Stimulated activated CD8-positive, alpha-beta memory T cell treated with anti-CD3 and anti-CD28 coated beads, Interleukin-15, amount 100 ng/mL, for 4 hours (primary cell): ENCODE results near the gene SMYD2.

Experiments used
- DNase-seq, 2 donors: peaks; one replicate each; pipeline ENCODE4 v3.0.0-alpha.2; 2020; ENCODE audit warnings: low read depth in 2 of 2

The SMYD2 gene

DNA sequence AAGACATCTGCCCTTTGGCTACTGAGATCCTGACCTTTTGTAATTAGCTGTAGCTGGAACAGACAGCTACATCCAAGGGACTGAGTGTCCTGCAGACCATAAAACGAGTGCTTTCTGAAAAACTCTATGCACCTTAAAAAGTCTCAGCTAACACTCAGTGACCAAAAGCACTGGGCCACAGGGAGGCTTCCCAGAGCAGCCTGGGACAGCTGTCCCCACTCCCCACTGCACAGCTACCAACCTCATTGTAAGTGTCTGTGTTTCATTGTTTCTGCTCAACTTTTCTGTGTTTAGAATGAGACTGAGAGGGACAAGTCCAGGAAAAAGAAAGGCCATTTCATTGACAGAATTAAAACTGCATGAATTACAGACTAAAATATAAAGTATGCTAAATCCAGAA lies 80.7 kb downstream of the SMYD2 start:
- DNase-seq: no peak

DNA sequence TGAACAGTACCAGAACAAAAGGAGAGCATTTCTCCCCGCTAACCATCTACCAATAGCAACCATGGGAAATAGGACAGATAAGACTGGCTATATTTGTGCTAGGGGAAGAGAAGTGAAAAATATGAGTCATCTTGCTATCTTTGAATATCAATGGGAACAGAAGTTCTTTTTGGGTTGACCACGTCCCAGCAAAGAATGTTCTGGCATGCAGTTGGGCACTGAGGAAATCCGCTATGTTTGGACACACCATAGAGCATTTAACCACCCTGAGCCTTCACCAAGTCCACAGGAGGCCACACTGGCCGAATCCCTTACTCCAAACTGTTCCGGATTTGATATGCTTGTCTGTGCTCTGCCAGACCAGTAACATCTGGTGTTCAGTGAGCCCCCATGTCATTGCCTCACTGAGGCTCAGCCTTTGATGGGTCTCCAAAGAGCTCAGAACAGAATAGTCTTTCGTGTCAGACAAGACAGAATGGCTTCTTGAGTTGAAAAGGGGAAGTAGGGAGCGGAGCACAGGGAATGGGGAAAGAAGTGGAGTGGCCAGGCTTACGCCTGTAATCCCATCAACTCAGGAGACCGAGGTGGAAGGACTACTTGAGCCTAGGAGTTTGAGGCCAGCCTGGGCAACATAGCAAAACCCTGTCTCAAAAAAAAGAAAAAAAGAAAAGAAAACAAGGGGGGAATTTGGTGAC lies 81.4 kb downstream of the SMYD2 start:
- no peak for DNase-seq

DNA sequence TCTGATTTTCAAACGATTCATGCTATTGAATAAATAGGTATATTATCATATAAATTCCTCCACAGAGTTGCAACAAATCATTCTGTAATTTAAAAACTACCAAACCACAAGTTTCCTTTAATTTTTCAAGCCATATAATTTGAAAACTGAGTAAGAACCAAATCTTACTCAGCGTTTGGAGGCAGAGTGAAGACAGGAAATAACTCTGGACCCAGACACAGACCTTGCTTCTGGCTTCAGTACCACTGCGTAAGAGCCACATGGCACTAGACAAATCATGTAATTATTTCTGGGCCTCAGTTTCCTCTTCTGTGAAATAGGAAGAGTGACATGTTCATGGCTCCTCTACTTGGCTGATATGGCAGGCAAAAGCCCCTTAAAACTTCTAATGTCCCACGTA lies 82.4 kb downstream of the SMYD2 start:
- no peak for DNase-seq

DNA sequence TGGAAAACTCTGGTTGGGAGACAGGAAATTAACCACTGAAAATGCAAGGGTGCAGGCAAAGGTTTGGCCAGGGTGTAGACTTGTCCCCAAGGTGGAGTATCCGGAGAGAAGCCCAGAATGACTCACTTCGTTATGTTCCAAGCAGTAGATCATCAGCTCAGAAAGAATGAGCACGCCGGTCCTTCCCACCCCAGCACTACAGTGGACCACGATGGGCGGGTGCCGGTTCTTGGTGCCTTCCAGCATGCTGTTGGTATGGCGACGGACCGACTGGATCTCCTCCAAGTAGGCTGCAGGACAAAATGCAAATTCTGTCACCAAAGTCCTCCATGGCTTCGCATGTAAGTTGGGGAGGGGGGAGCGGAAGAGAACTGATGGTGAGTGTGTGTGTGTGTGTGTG lies 83.4 kb downstream of the SMYD2 start:
- no peak for DNase-seq

DNA sequence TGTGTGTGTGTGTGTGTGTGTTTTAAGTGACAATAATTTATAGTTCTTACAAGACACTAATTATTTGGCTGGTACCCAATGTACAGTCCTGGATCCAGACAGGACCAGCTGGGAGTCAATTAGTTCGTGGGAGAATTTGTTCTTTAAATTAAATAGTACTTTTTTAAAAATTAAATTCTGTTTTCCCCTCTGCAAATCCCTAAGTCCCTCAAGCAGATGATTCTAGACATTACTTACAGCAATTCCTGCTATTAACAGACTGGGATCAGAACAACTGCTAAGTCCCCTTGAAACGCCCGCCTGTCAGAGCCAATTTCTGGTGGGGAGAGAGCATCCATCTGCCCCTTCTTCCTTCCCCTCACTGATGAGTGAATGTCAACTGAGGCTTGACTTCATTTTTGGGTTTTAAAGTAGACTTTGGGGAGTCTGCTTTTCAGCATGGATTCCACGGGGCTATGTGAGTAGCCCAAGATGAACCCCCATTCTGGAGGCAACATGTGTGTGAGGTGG lies 83.9 kb downstream of the SMYD2 start:
- no peak for DNase-seq

DNA sequence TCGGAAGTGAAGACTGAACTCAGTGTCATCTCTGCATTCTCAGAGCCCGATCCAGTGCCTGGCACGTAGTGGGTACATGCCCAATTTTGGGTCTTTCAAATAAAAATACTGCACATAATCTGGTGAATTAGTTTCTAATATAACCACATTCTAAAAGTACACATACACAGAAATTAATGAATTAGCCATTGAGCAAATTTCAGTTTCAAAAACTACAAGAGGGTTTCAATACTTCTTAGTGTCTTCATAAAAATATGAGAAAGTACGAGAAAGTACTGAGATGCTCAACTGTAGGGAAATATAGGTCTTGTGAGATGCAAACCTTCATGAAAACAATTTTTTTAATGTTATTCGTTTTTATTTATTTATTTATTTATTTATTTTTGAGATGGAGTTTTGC lies 86.9 kb downstream of the SMYD2 start:
- DNase-seq: no peak

DNA sequence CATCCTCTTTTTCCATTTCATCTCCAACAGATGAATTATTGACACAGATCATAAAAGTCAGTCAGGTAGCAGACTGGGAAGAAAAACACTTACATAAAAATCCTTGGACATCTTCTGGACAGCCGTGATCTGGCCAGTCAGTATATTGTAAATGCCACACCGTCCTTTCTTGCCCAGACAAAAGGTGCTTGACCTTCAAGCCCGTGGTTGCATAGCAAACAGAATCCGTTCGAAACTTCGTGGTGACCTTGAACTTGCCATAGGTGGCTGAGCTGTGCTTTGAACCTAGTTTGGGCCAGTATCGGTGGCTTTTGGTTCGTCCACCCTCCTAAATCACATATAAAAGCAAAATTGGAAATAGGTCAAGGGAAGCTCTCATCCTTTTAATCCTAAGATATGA lies 88.4 kb downstream of the SMYD2 start:
- no peak for DNase-seq

DNA sequence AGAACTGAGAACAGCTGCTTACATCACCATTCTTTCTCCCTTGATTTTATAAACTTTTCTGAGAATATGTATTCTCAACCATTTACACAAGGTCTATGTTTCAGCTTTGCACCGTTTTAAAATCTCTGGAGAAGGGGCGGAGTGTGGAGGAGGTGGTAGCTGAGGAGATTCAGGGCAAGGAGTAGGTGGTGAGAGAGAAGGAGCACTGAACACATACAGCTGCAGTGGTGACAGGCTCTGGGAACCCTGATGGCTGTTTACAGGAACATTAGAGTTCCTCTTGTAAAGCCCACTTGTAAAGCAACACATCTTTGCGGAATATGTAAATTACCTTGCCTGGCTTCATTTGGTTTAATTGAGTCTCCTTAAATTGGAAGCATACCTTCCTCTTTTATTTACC lies 89.7 kb downstream of the SMYD2 start:
- no peak for DNase-seq

DNA sequence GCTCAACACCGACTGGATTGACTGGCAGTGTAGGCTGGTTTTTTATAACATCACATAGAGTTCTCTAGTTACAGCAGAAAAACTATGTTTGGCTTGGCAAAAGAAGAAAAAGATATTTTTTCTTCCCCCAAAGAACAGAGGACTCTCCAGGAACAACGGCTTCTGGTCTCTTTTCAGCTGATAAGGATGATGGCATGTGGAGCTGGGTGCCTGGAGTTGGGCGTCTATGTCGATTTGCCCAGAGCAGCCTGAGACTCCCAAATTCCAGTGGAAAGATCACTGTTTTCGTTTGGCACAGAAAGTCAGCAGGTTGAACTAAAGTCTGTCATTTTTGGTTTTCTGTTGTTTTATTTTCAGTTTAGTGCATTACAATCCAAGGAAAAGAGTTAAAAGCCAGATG lies 91.1 kb downstream of the SMYD2 start:
- DNase-seq: no peak

DNA sequence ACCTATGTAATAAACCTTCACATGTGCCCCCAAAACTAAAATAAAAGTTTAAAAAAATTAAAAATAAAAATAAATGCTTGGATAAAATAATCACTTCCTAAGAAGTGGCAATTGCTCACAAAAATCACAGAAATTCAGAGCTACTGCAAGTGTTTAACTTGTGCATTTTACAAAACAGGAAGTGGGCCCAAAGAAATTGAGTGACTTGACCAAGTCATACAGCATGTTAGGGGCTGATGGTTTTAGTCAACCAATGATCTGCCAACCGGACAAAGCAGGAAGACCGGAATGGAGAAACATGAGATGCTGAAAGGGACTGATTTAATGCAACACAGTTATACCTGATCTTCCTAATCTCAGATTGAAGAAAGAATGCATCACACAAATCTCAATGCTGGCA lies 96.5 kb downstream of the SMYD2 start:
- DNase-seq: no peak

DNA sequence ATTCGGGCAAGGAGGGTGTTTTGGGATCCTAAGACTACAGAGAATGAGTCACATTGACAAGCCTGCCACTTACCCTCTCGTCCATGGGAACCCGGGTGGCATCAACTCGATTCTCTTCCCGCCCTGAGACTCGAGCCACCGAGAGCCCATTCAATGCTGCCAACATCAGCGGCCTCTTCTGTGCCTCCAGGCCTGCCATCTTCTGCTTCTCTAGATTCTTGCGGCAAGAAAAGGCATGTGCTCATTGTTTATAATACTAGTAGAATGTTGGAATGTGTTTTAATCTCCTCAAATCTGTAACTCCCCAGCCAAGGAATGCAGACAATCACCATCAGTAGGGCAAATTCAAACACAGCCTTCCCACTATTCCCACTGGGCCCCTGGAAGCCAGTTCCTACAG lies 96.9 kb downstream of the SMYD2 start:
- no peak for DNase-seq

DNA sequence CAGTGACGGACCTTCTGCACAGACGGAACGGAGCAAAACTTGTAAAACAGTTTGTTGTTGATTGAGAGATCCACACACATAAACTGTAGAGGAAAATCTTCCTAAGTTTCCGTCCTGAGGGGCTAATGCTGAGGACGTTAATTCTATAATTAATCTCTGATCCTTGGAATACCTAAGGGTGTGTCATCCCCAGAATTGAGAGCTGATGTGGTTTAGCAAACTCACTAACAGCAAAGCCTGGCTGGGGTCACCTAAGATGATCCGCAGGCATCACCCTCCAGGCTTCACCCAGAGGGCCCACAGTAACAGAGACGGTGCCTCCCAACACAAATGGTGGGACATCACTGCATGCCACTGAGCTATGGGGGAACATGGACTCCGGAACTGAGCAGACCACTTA lies 97.5 kb downstream of the SMYD2 start:
- no peak for DNase-seq

DNA sequence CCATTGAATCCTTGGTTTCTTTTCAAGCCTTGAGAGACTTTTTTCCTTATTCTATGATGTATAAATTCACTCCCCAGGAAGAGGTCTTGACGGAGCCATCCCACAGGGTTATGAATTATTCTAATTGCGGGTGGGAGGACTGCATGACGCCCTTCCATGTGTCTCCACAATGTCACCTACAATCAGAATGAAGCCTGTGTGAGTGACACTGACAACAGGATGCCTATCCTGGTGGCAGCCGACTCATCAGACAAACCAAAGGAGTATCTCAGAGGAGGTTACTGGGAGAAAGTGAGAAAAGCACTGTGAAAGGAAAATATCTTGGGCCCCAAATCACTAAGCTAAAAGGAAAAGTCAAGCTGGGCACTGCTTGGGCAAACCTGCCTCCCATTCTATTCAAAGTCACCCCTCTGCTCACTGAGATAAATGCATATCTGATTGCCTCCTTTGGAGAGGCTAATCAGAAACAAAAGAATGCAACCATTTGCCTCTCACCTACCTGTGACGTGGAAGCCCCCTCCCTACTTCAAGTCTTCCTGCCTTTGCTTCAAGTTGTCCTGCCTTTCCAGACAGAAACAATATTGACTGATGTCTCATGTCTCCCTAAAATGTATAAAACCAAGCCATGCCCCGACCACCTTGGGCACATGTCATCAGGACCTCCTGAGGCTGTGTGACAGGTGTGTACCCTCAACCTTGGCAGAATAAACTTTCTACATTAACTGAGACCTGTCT lies 98.4 kb downstream of the SMYD2 start:
- no peak for DNase-seq

DNA sequence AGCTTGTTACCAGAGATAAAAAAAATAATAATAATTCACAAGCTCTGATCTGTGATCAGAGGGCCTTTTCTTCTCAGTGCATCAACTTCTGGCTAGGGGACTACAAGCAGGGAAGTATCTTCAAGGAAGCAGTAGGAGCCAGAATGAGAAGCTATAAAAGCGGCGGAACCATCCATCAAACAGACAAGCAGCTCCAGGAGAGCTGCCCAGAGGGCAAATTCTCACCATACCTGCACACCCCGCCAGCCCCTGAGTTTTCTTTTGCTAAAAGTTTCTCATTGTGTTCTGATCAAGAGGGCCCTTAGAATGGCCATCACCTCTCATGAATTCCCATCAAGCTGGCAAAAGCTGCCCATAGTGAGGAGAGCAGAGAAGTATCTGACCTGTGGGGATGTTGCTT lies 99.4 kb downstream of the SMYD2 start:
- no peak for DNase-seq

DNA sequence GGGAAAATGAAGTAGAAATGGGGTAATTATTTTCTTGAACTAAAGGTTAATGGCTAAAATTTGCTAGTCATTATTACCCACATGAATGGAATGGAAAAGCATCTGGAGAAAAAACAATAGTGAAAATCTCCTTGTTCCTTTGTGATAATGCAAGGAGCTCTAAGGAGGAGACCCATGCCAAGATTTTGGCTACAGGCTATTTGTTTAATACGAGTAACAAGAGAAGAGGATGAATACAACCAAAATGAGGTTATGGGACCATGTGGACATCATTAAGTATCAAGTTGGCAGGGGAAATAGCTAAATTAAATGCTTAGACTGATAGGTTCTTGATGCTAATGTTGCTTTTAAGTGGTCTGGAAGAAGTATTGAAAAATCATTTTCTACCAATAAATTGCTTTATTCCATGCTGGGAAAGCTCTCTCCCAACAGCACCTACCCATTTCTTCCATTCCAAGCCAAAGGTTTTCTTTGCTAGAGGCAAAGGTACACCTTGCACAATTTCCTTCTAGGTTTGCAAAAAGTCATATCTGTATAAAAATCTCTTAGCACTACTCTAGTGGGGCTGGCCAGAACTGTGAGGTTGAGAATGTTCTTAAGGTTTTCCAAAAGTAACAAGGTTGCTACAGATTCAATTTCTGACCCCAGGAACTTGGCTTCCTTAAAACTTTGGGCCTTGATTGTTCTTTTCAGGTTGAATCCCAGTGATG lies 100.2 kb downstream of the SMYD2 start:
- no peak for DNase-seq

DNA sequence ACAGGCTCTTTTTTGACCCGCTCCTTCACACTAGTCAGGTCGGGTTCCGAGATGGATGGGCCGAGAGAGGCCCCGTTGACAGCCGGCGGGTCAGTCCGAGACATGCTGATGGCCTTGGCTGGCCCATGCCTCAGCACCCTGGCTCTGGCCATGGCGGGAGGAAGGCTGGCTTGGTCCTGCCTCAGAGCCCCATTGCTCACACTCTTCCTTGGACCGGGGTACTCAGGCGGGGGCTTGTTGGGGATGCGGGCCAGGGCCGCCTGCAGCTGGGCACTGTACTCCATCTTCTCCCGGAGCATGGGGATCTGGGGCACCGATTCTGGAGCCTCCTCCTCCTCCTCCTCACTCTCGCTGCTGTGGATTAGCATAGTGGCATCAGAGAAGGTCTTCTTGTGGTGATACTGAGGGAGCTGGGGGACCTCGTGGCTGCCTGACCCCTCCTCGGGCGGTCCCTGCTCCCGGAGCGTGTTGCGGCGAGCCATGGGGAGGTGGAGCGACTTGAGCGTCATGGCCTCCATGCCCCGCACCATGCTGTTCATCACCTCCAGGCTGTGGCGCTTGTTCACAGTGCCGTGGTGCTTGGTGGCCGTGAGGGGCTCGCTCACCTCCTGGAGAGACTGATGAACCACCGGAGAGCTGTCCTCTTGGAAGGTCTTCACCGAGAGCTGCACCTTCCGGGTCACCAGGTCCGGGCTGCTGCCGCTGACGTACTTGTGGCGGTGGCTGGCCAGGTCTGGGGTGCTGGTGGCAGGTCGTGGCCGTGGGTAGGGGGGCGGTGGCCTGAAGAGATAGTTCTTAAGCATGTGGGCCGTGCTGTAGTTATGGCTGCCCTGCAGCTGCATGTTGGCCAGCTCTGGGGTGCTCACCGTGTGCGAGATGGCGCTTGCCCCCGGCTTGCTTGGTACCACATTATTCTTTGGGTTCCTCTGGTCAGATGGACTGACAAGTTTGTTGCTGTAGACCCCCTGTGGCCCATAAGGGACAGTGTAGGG lies 102.7 kb downstream of the SMYD2 start:
- no peak for DNase-seq

DNA sequence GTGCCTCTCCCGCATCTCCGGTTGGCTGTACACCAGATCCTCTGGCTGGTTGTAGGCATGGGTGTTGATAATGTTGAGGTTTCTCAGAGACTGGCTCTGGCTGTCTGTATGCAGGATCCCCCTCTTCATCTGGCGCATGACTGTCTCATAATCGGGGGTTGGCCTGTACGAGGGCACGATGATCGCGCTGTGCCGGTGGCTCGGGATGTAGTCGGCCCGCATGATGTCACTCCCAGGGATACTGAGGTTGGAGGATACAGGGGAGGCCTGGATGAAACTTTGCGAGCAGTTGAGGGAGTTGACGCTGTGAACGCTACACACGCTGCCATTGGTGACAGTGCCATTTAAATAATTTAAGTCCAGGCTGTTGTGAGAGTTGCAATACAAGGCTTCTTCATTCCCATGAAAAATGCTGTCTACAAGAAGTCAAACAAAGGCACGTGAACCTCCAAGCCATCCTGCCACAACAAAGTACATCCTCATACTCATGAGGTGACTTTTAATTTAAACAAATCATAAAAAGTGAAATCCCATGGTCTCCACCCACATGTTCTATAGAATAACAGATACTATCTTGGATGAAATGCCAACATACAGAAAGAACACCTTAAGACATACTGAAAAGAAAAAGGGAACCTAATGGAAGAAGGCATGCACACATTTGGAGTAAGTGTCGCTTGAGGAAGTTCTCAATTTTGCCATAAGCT lies 103.6 kb downstream of the SMYD2 start:
- DNase-seq: no peak

DNA sequence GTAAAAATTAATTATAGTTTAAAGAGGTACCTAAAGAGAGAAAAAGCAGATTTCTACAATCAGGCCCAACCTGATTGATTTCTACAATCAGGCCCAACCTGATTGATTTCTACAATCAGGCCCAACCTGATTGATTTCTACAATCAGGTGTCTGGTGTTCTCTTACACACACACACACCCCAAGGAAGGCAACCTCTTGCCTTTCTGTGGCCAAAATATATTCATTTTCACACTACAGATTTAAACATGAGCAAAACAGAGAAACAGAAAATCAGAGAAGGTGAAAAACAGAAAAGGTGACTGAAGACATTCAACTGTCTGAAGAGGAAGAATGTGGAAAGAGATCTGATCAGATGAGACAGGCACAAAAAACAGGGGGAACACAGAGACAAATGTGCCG lies 104.5 kb downstream of the SMYD2 start:
- DNase-seq: no peak

DNA sequence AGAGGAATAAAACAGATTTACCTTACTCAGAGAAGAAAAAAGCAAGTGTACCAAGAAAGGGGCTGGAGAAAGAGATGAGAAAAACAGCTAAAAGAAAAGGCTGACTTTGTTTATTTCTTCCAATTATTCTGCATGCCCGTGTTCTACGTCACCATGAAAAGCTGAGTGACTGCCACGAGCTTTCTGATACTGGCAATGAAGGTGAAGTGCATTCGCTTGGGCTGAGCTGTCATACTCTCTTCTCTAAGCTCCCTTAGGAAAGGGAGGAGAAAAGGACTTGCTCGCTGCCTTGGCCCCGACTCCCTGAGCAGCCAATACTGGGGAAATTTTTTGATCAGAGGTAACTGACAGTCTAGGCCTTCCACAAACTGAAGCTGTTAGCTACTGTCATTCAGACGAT lies 105.4 kb downstream of the SMYD2 start:
- no peak for DNase-seq
